Neural cell (in vitro differentiated cells): ENCODE data around the gene C15orf40. TPM values are rescaled to one million over a fixed set of nuclear protein-coding genes. Genes with fewer than 3 reads are reported as not detected.

Experiments used
- H2AFZ ChIP-seq: fragments of 200-600, 300-800 bp; sonication (generic), shearing (Covaris generic); 2 replicates; pipeline ENCODE4 v1.6.0; 2014; ENCODE audit warnings: low read depth, mild to moderate bottlenecking, antibody characterized with exemption, low read length, moderate library complexity
- H3F3A ChIP-seq: fragments of 200-600 bp; shearing (Covaris generic); 2 replicates; pipeline ENCODE4 v1.6.1; 2016; ENCODE audit warnings: mild to moderate bottlenecking, moderate library complexity, mixed read lengths, antibody characterized with exemption, low read length; ENCODE audit not compliant: insufficient read depth, poor library complexity, severe bottlenecking
- H3K27ac ChIP-seq: fragments of 200-600, 300-800 bp; sonication (generic), shearing (Covaris generic); 2 replicates; pipeline ENCODE4 v1.5.1; 2014; ENCODE audit warnings: mild to moderate bottlenecking, low read length, moderate library complexity
- H3K27me3 ChIP-seq: fragments of 300-800, 200-600 bp; sonication (generic), shearing (Covaris generic); 2 replicates; pipeline ENCODE4 v1.6.0; 2014; ENCODE audit warnings: mild to moderate bottlenecking, low read depth, low read length, moderate library complexity; ENCODE audit not compliant: insufficient read depth
- H3K36me3 ChIP-seq: fragments of 300-800, 200-600 bp; sonication (generic), shearing (Covaris generic); 2 replicates; pipeline ENCODE4 v1.5.1; 2014; ENCODE audit warnings: mild to moderate bottlenecking, antibody characterized with exemption, low read length, moderate library complexity; ENCODE audit not compliant: insufficient read depth
- H3K4me2 ChIP-seq: fragments of 300-800, 200-600 bp; sonication (generic), shearing (Covaris generic); 2 replicates; pipeline ENCODE4 v1.6.0; 2014; ENCODE audit warnings: mild to moderate bottlenecking, low read length
- H3K4me3 ChIP-seq: fragments of 300-800, 200-600 bp; sonication (generic), shearing (Covaris generic); 2 replicates; pipeline ENCODE4 v1.5.1; 2014; ENCODE audit warnings: mild to moderate bottlenecking, low read length, moderate library complexity
- H3K79me2 ChIP-seq: fragments of 200-600 bp; shearing (Covaris generic); replicated peaks from 2 replicates; pipeline ENCODE4 v1.6.0; 2014; ENCODE audit warnings: mild to moderate bottlenecking, low read length, moderate library complexity; ENCODE audit not compliant: insufficient read depth
- H3K9ac ChIP-seq: fragments of 300-800, 200-600 bp; sonication (generic), shearing (Covaris generic); 2 replicates; pipeline ENCODE4 v1.6.1; 2016; ENCODE audit warnings: mild to moderate bottlenecking, low read length, mixed read lengths
- H3K9me2 ChIP-seq: fragments of 200-600 bp; shearing (Covaris generic); 2 replicates; pipeline ENCODE4 v1.6.1; 2016; ENCODE audit warnings: mild to moderate bottlenecking, low read length, mixed read lengths; ENCODE audit not compliant: insufficient read depth
- H3K9me3 ChIP-seq: fragments of 200-600, 300-800 bp; sonication (generic), shearing (Covaris generic); 2 replicates; pipeline ENCODE4 v1.6.1; 2016; ENCODE audit warnings: mild to moderate bottlenecking, mixed run types, low read length, moderate library complexity, mixed read lengths
- H4K20me1 ChIP-seq: fragments of 200-600 bp; shearing (Covaris generic); 2 replicates; pipeline ENCODE4 v1.6.1; 2016; ENCODE audit warnings: mild to moderate bottlenecking, mixed run types; ENCODE audit not compliant: insufficient read depth
- CTCF ChIP-seq: fragments of 450-650 bp; IDR thresholded peaks from 2 replicates; pipeline ENCODE4 v1.5.1; 2014; ENCODE audit warnings: antibody characterized with exemption, mild to moderate bottlenecking, moderate library complexity; ENCODE audit not compliant: poor library complexity, severe bottlenecking
- EP300 ChIP-seq: fragments of 450-650 bp; conservative IDR thresholded peaks from 2 replicates; pipeline ENCODE4 v1.6.1; 2014; ENCODE audit warnings: antibody characterized with exemption, mild to moderate bottlenecking, moderate library complexity; ENCODE audit not compliant: poor library complexity, severe bottlenecking
- EZH2 ChIP-seq: fragments of 200-600, 300-800 bp; shearing (Covaris generic), sonication (generic); IDR thresholded peaks from 2 replicates; pipeline ENCODE4 v1.6.1; 2014; ENCODE audit warnings: antibody characterized with exemption, low read length, borderline replicate concordance, mild to moderate bottlenecking; ENCODE audit not compliant: insufficient read depth, poor library complexity, severe bottlenecking
- MXI1 ChIP-seq: fragments of 450-650 bp; conservative IDR thresholded peaks from 2 replicates; pipeline ENCODE4 v1.6.1; 2014; ENCODE audit warnings: antibody characterized with exemption, mild to moderate bottlenecking; ENCODE audit not compliant: poor library complexity, severe bottlenecking
- POLR2AphosphoS5 ChIP-seq: IDR thresholded peaks from 2 replicates; pipeline ENCODE4 v1.6.1; 2012
- RAD21 ChIP-seq: fragments of 450-650 bp; conservative IDR thresholded peaks from 2 replicates; pipeline ENCODE4 v1.6.1; 2014; ENCODE audit warnings: antibody characterized with exemption, mild to moderate bottlenecking, moderate library complexity
- REST ChIP-seq: IDR thresholded peaks from 2 replicates; pipeline ENCODE4 v1.6.1; 2012; ENCODE audit warnings: borderline replicate concordance
- SMC3 ChIP-seq: fragments of 450-650 bp; conservative IDR thresholded peaks from 2 replicates; pipeline ENCODE4 v1.6.1; 2014; ENCODE audit warnings: antibody characterized with exemption, mild to moderate bottlenecking, moderate library complexity; ENCODE audit not compliant: poor library complexity
- TAF1 ChIP-seq: IDR thresholded peaks from 2 replicates; pipeline ENCODE4 v1.6.1; 2012; ENCODE audit warnings: low read depth
- polyA plus RNA-seq: library from polyadenylated mRNA; depleted of rRNA; stranded (reverse); fragments of >200 nt; gene quantifications from 2 replicates; pipeline ENCODE4 v1.2.3, GENCODE V29; 2014

The C15orf40 gene
- polyA plus RNA-seq, 1 donor from 2014 or later, result 17.2 TPM

GRCh38 chr15:82946155-82946701 is 65.2 kb downstream of the C15orf40 start:
- Histone ChIP-seq H3K36me3 (no peaks in the 10 kb centered on the region), H3F3A (no peaks in the 10 kb centered on the region), H3K27ac (no peak overlapping the region), H3K4me3 (no peak overlapping the region), H3K27me3 (no peaks in the 10 kb centered on the region), H3K4me2 (no peak overlapping the region), H3K9ac (no peak overlapping the region), H3K9me3 (no peaks in the 10 kb centered on the region), H2AFZ (no peak overlapping the region), H3K9me2 (no peaks in the 10 kb centered on the region), H4K20me1 (no peaks in the 10 kb centered on the region), H3K79me2 (no peaks in the 10 kb centered on the region)
- TF ChIP-seq RAD21, result no peak
- no peak for TF ChIP-seq EZH2
- no peak for TF ChIP-seq POLR2AphosphoS5
- TF ChIP-seq MXI1, result no peak
- no peak for TF ChIP-seq SMC3

GRCh38 chr15:82945326-82945725 is 66.1 kb downstream of the C15orf40 start:
- Histone ChIP-seq H3K27me3 (no peaks in the 10 kb centered on the region), H3K36me3 (no peaks in the 10 kb centered on the region), H2AFZ (no peak overlapping the region), H3K9me2 (no peaks in the 10 kb centered on the region), H3K79me2 (no peaks in the 10 kb centered on the region), H3F3A (no peaks in the 10 kb centered on the region), H3K27ac (no peak overlapping the region), H3K9me3 (no peaks in the 10 kb centered on the region), H4K20me1 (no peaks in the 10 kb centered on the region), H3K9ac (no peak overlapping the region), H3K4me3 (no peak overlapping the region), H3K4me2 (no peak overlapping the region)
- TF ChIP-seq EP300 (no peak), REST (no peak), TAF1 (no peak), EZH2 (no peak), RAD21 (no peak), CTCF (no peak), POLR2AphosphoS5 (no peak), SMC3 (no peak)

DNA sequence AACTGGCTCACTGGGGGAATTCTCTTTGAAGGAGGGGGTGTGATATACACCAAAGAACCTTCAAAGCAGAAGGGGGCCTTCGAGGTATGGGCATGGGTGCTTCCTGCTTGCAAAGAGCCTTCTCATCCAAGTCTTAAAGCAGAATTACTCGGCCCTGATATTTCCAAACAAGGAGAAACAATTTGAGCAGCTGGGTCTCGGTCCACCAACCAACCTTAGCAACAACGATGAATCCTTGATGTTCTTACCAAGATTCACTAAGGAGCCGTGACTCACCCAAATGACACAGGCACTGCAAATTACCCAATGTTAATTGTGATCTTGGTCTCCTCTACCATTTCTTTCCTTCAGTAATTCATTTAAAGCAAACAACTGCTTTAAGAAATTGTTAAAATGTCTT is 66.6 kb downstream of the C15orf40 start:
- no peak overlapping the region for H2AFZ ChIP-seq
- H3K4me2 ChIP-seq, result no peak overlapping the region
- H3K36me3 ChIP-seq, result no peaks in the 10 kb centered on the region
- H3K79me2 ChIP-seq, result no peaks in the 10 kb centered on the region
- no peak overlapping the region for H3K9ac ChIP-seq
- H3K27me3 ChIP-seq, result no peaks in the 10 kb centered on the region
- H3K4me3 ChIP-seq, result no peak overlapping the region
- no peak overlapping the region for H3K27ac ChIP-seq
- H3F3A ChIP-seq, result no peaks in the 10 kb centered on the region
- H3K9me2 ChIP-seq, result no peaks in the 10 kb centered on the region
- H4K20me1 ChIP-seq, result no peaks in the 10 kb centered on the region
- H3K9me3 ChIP-seq, result no peaks in the 10 kb centered on the region
- no peak for TF ChIP-seq REST
- no peak for TF ChIP-seq RAD21
- TF ChIP-seq SMC3, result no peak
- TF ChIP-seq CTCF, result no peak
- TF ChIP-seq POLR2AphosphoS5, result no peak
- no peak for TF ChIP-seq TAF1
- no peak for TF ChIP-seq EP300
- no peak for TF ChIP-seq MXI1
- TF ChIP-seq EZH2, result no peak
